Hepatocyte (in vitro differentiated cells): ENCODE data around the gene HCRT. TPM values are rescaled to one million over a fixed set of nuclear protein-coding genes. Genes with fewer than 3 reads are reported as not detected.

Source experiments
- DNase-seq: peaks from one replicate; pipeline ENCODE4 v3.0.0-alpha.2; 2016; ENCODE audit warnings: low spot score
- H2AFZ ChIP-seq: fragments of 200-600 bp; sonication (generic); 2 replicates; pipeline ENCODE4 v1.6.0; 2016; ENCODE audit warnings: antibody characterized with exemption, mild to moderate bottlenecking
- H3K27ac ChIP-seq: fragments of 200-600 bp; sonication (generic); 2 replicates; pipeline ENCODE4 v1.5.1; 2016; ENCODE audit warnings: mild to moderate bottlenecking
- H3K27me3 ChIP-seq: fragments of 200-600 bp; sonication (generic); 2 replicates; pipeline ENCODE4 v1.6.1; 2016
- H3K36me3 ChIP-seq: fragments of 200-600 bp; sonication (generic); replicated peaks from 2 replicates; pipeline ENCODE4 v1.5.1; 2016; ENCODE audit warnings: low read depth; ENCODE audit not compliant: insufficient read depth
- H3K4me1 ChIP-seq: fragments of 200-600 bp; sonication (generic); 2 replicates; pipeline ENCODE4 v1.5.1; 2016; ENCODE audit warnings: mild to moderate bottlenecking, moderate library complexity; ENCODE audit not compliant: insufficient read depth
- H3K4me2 ChIP-seq: fragments of 200-600 bp; sonication (generic); 2 replicates; pipeline ENCODE4 v1.6.0; 2016
- H3K4me3 ChIP-seq: fragments of 200-600 bp; sonication (generic); 2 replicates; pipeline ENCODE4 v1.5.1; 2016; ENCODE audit warnings: mild to moderate bottlenecking
- H3K79me2 ChIP-seq: fragments of 200-600 bp; sonication (generic); 2 replicates; pipeline ENCODE4 v1.6.0; 2017; ENCODE audit warnings: mild to moderate bottlenecking
- H3K9me2 ChIP-seq: fragments of 200-600 bp; sonication (generic); replicated peaks from 2 replicates; pipeline ENCODE4 v1.6.0; 2017; ENCODE audit warnings: mild to moderate bottlenecking; ENCODE audit not compliant: insufficient read depth
- H3K9me3 ChIP-seq: fragments of 200-600 bp; sonication (generic); 2 replicates; pipeline ENCODE4 v1.5.1; 2016; ENCODE audit warnings: low read depth, mild to moderate bottlenecking
- H4K20me1 ChIP-seq: fragments of 200-600 bp; sonication (generic); 2 replicates; pipeline ENCODE4 v1.6.0; 2016; ENCODE audit warnings: mild to moderate bottlenecking; ENCODE audit not compliant: insufficient read depth, poor library complexity, severe bottlenecking
- EZH2 ChIP-seq: fragments of 200-600 bp; sonication (generic); IDR thresholded peaks from 2 replicates; pipeline ENCODE4 v1.6.1; 2016; ENCODE audit warnings: antibody characterized with exemption, mild to moderate bottlenecking, borderline replicate concordance
- EZH2phosphoT487 ChIP-seq: fragments of 200-600 bp; sonication (generic); IDR thresholded peaks from one replicate; pipeline ENCODE4 v1.6.1; 2018; ENCODE audit warnings: antibody characterized with exemption, mild to moderate bottlenecking, low read depth, moderate library complexity; ENCODE audit not compliant: unreplicated experiment, severe bottlenecking
- WGBS: methylation state at CpG from one replicate; pipeline ENCODE4 v1.1.6; 2016; ENCODE audit warnings: low lambda C conversion rate; ENCODE audit errors: missing lambda C conversion rate; 5-methylcytosine and 5-hydroxymethylcytosine counted together
- polyA plus RNA-seq: library from polyadenylated mRNA; unstranded; fragments of >200 nt; fragmentation: Nextera tagmentation; extraction: Ambion mirVana; gene quantifications from 2 replicates; pipeline ENCODE4 v1.2.1, GENCODE V29; 2016
- total RNA-seq: library from RNA; depleted of rRNA; stranded (reverse); fragments of >200 nt; gene quantifications from 2 replicates; pipeline ENCODE4 v1.2.3, GENCODE V29; 2014
- TF ChIP-seq, protein P1 (sequence below): fragments of 200-600 bp; sonication (generic); IDR thresholded peaks from 2 replicates; pipeline ENCODE4 v1.5.1; 2016; ENCODE audit warnings: antibody characterized with exemption, mild to moderate bottlenecking; ENCODE audit not compliant: poor library complexity

The HCRT gene
- total and polyA plus RNA-seq, 2 experiments from 2014 or later, result not detected

DNA sequence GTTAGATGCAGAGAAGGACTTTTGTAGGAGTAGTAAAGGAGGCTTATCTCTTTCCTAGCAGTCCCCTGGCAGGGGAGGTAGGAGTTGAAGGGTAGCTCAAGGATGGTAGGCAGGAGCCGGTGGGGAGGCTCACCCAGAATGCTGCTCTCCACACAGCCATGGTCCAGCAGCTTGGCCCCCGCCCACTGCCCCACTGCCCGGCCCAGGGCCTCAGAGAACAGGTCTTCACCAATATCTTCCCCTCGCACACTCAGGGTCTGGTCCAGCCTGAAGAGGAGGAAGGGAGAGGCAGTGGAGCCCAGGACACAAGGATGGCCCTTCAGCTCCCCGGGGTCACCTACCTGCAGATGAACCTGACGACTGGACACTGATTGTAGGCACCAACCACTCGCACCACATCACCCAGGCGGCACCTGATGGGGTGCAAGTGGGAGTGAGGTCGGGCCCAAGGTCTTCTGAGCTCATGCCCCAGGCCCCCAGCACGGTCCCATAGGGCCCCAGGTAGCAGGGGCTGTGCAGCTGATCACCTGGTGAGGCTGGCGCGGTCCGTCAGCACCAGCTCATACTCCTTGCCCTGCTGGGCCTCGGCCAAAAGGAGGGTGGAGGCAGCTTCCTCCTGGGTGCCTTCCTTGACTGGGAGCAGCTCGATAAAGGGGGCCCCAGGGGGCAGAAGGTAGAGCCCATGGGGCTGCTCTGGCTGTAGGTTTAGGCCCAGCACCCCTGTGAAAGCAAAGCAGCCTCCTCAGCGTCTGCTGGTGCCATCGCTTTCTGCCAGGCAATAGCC, 5.4 kb upstream of the HCRT start:
- Histone ChIP-seq H3K36me3 (no peaks in the 10 kb centered on the region), H4K20me1 (no peaks in the 10 kb centered on the region), H3K27me3 (no peaks in the 10 kb centered on the region), H3K79me2 (no peaks in the 10 kb centered on the region), H3K4me3 (no peak overlapping the region), H3K9me3 (no peaks in the 10 kb centered on the region), H3K4me2 (no peak overlapping the region), H2AFZ (no peak overlapping the region), H3K4me1 (no peaks in the 10 kb centered on the region), H3K27ac (no peak overlapping the region), H3K9me2 (no peaks in the 10 kb centered on the region)
- no peak for TF ChIP-seq EZH2phosphoT487
- TF ChIP-seq, protein P1, sequence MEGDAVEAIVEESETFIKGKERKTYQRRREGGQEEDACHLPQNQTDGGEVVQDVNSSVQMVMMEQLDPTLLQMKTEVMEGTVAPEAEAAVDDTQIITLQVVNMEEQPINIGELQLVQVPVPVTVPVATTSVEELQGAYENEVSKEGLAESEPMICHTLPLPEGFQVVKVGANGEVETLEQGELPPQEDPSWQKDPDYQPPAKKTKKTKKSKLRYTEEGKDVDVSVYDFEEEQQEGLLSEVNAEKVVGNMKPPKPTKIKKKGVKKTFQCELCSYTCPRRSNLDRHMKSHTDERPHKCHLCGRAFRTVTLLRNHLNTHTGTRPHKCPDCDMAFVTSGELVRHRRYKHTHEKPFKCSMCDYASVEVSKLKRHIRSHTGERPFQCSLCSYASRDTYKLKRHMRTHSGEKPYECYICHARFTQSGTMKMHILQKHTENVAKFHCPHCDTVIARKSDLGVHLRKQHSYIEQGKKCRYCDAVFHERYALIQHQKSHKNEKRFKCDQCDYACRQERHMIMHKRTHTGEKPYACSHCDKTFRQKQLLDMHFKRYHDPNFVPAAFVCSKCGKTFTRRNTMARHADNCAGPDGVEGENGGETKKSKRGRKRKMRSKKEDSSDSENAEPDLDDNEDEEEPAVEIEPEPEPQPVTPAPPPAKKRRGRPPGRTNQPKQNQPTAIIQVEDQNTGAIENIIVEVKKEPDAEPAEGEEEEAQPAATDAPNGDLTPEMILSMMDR, result no peak
- TF ChIP-seq EZH2, result no peak
- 91% methylated on average over 17 of the region's 17 CpGs for WGBS
- DNase-seq, result no peak

- Histone ChIP-seq H3K9me2 (no peaks in the 10 kb centered on the region), H3K4me3 (no peak overlapping the region)
- WGBS, result 87% methylated on average over 8 of the region's 11 CpGs
Measured at GRCh38 chr17:42189651-42189965, 4.4 kb upstream of the HCRT start.

GRCh38 chr17:42188749-42189650, 3.7 kb upstream of the HCRT start:
- Histone ChIP-seq H3K79me2 (no peaks in the 10 kb centered on the region), H3K4me3 (no peak overlapping the region), H3K4me1 (no peaks in the 10 kb centered on the region), H3K27ac (no peak overlapping the region), H2AFZ (no peak overlapping the region), H3K27me3 (peaks cover 5% of the 10 kb centered on the region), H3K9me3 (no peaks in the 10 kb centered on the region), H3K4me2 (no peak overlapping the region), H3K9me2 (no peaks in the 10 kb centered on the region), H3K36me3 (no peaks in the 10 kb centered on the region), H4K20me1 (no peaks in the 10 kb centered on the region)
- no peak for TF ChIP-seq EZH2
- TF ChIP-seq EZH2phosphoT487, result no peak
- TF ChIP-seq, protein P1, result no peak
- 90% methylated on average over 18 of the region's 19 CpGs for WGBS
- no peak for DNase-seq

More at GRCh38 chr17:42189651-42189965, 4.4 kb upstream of the HCRT start:
- DNase-seq, result no peak
- no peaks in the 10 kb centered on the region for H3K79me2 ChIP-seq
- no peak overlapping the region for H2AFZ ChIP-seq
- no peaks in the 10 kb centered on the region for H3K36me3 ChIP-seq
- no peak overlapping the region for H3K27ac ChIP-seq
- no peaks in the 10 kb centered on the region for H3K9me3 ChIP-seq
- TF ChIP-seq EZH2phosphoT487, result no peak
- no peak for TF ChIP-seq EZH2
- TF ChIP-seq, protein P1, result no peak
- peaks cover 5% of the 10 kb centered on the region for H3K27me3 ChIP-seq
- H3K4me2 ChIP-seq, result no peak overlapping the region
- no peaks in the 10 kb centered on the region for H3K4me1 ChIP-seq
- no peaks in the 10 kb centered on the region for H4K20me1 ChIP-seq
